Calu3 (cell line): Measurements from ENCODE around the gene WBP2NL. TPM values are rescaled to one million over a fixed set of nuclear protein-coding genes. Genes with fewer than 3 reads are reported as not detected.
"Not testable (repeated sequence)": the region's sequence is repeated elsewhere in the genome, so short reads cannot be mapped to it uniquely, and the experiment has no call there.

Source experiments
- Bru-seq: library from RNA; stranded (reverse); fragments of 400-500 nt; gene quantifications from one replicate; lab custom pipeline; 2021; lab: Mats Ljungman, UMichigan
- BruChase-seq, 2 experiments: library from RNA; stranded (reverse); fragments of 400-500 nt; gene quantifications; one replicate each; lab custom pipeline; 2021; lab: Mats Ljungman, UMichigan
- BruUV-seq: library from RNA; stranded (reverse); fragments of 400-500 nt; replicated peaks from 2 replicates; lab custom pipeline; 2021; lab: Mats Ljungman, UMichigan
- CTCF ChIA-PET: fragments of 300-600 bp; sonication (Branson Sonifier 250); formaldehyde crosslinking; loops from one replicate; lab custom pipeline; 2022; ENCODE audit warnings: antibody characterized with exemption; lab: Charles Lee
- DNase-seq: peaks from one replicate; pipeline ENCODE4 v3.0.0; 2022
- H3K27ac Mint-ChIP-seq: one replicate; pipeline ENCODE4 v1.8.0; 2022; ENCODE audit warnings: mixed read lengths; ENCODE audit not compliant: unreplicated experiment
- H3K27me3 Mint-ChIP-seq: one replicate; pipeline ENCODE4 v1.8.0; 2022; ENCODE audit warnings: mixed read lengths; ENCODE audit not compliant: unreplicated experiment
- H3K36me3 Mint-ChIP-seq: one replicate; pipeline ENCODE4 v1.8.0; 2022; ENCODE audit warnings: mild to moderate bottlenecking, moderate library complexity, mixed read lengths; ENCODE audit not compliant: insufficient read depth, unreplicated experiment
- H3K4me1 Mint-ChIP-seq: one replicate; pipeline ENCODE4 v1.8.0; 2022; ENCODE audit warnings: mild to moderate bottlenecking, low read depth, mixed read lengths; ENCODE audit not compliant: unreplicated experiment
- H3K4me3 Mint-ChIP-seq: one replicate; pipeline ENCODE4 v1.8.0; 2022; ENCODE audit warnings: mild to moderate bottlenecking, low read depth, moderate library complexity, mixed read lengths; ENCODE audit not compliant: unreplicated experiment
- H3K9me3 Mint-ChIP-seq: one replicate; pipeline ENCODE4 v1.8.0; 2022; ENCODE audit warnings: low read depth, mixed read lengths; ENCODE audit not compliant: unreplicated experiment
- intact Hi-C: fragments of 100-400 bp; cut with micrococcal nuclease; formaldehyde crosslinking; loops from one replicate; pipeline ENCODE4 v1.10.0; 2022; ENCODE audit not compliant: unreplicated experiment
- long read RNA-seq: library from polyadenylated mRNA; stranded (forward); transcript quantifications from one replicate; pipeline ENCODE4 v2.0.0, GENCODE V29; 2022
- total RNA-seq: library from RNA; stranded (reverse); gene quantifications from 2 replicates; pipeline ENCODE4 v1.2.3, GENCODE V29; 2022
- TF ChIP-seq, protein P1 (sequence below): fragments of 200-600 bp; IDR thresholded peaks from one replicate; pipeline ENCODE4 v1.8.0; 2022; ENCODE audit warnings: antibody characterized with exemption; ENCODE audit not compliant: unreplicated experiment

Gene WBP2NL, protein sequence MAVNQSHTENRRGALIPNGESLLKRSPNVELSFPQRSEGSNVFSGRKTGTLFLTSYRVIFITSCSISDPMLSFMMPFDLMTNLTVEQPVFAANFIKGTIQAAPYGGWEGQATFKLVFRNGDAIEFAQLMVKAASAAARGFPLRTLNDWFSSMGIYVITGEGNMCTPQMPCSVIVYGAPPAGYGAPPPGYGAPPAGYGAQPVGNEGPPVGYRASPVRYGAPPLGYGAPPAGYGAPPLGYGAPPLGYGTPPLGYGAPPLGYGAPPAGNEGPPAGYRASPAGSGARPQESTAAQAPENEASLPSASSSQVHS
- total RNA-seq (2.8 and 3.7 TPM in 2 replicates), Bru-seq, nascent RNA (percentile 54 among the genes with signal in this experiment), BruChase-seq, experiment 1, labeled RNA remaining after a 6-hour chase (percentile 76 among the genes with signal in this experiment), BruChase-seq, experiment 2, labeled RNA remaining after a 2-hour chase (percentile 65 among the genes with signal in this experiment)
- long read RNA-seq, partial matches to known transcripts = 0 of 6 reads
- long read RNA-seq, other reads (novel, unspliced or antisense) = 6 of 6 reads

DNA sequence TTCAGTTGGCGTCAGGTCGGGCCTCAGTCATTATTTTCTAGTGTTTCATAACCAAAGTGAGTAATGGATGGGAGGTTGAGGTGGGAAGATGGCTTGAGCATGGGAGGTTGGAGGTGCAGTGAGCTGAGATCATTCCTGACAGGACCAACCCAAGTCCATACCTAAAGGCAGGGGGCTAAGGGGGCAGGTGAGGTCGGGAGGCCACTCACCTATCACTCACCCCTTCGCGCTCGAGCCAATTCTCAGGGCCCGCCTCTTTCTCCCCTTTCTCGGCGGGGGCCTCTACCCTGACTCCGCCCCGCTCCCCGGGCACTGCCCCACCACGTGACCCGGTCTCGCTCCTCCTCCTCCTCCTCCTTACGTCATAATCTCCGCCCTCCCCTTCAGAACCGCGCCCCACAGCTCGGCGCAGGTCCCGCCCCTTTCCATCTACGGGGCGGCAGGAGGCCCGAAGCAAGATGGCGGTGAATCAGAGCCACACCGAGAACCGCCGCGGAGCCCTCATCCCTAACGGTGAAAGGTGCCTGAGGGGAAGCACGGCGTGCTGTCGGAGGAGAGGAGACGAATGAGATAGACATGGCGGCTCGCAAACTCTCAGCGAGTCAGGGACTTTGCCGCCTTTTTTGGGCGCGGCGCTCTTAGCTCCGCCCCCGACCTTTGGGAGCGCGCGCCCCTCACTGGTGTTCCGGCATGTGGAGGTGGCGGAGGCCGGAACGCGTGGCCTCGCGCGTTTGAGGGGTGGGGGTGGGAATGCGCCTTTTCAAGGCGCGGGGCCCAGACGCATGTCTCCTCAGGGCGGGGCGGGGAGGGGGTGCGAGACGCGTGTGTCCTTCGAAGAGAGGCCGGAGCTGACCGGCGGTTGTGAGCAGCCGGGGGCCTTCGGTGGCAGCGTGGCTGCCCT is at the start of gene WBP2NL:
Gene WBP2NL, plus strand, starts transcription at position 428 of the 901 bp plus-strand sequence. Its CDS starts 31 bp downstream, at position 459.
- BruUV-seq = no TSS peak
- Mint-ChIP-seq H3K27ac (peak within 1 kb of the TSS; percentile 95), H3K4me1 (peaks cover 10% of the 10 kb centered on the region), H3K27me3 (peaks cover 49% of the 10 kb centered on the region), H3K36me3 (peaks cover 34% of the 10 kb centered on the region), H3K9me3 (peaks cover 4% of the 10 kb centered on the region), H3K4me3 (peak within 1 kb of the TSS; percentile 91)
- intact Hi-C loops = no loop called here
- CTCF ChIA-PET = interaction anchor here (0.6 to 0.8 kb wide), 4 partner anchors 9 to 226 kb away, joined by 4 to 7 read pairs (median 6); no protein-coding TSS in a partner anchor
- DNase-seq = peak; percentile 93
- TF ChIP-seq, protein P1, sequence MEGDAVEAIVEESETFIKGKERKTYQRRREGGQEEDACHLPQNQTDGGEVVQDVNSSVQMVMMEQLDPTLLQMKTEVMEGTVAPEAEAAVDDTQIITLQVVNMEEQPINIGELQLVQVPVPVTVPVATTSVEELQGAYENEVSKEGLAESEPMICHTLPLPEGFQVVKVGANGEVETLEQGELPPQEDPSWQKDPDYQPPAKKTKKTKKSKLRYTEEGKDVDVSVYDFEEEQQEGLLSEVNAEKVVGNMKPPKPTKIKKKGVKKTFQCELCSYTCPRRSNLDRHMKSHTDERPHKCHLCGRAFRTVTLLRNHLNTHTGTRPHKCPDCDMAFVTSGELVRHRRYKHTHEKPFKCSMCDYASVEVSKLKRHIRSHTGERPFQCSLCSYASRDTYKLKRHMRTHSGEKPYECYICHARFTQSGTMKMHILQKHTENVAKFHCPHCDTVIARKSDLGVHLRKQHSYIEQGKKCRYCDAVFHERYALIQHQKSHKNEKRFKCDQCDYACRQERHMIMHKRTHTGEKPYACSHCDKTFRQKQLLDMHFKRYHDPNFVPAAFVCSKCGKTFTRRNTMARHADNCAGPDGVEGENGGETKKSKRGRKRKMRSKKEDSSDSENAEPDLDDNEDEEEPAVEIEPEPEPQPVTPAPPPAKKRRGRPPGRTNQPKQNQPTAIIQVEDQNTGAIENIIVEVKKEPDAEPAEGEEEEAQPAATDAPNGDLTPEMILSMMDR = no peak

DNA sequence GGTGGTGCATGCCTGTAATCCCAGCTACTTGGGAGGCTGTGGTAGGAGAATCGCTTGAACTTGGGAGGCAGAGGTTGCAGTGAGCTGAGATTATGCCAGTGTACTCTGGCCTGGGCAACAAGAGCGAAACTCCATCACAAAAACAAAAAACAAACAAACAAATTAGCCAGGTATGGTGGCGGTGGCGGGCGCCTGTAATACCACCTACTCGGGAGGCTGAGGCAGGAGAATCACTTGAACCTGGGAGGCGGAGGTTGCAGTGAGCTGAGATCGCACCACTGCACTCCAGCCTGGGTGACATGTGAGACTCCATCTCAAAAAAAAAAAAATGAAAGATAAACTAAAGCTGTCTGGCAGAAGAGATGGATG is 49.7 kb upstream of the WBP2NL start:
- H3K27me3 Mint-ChIP-seq, H3K9me3 Mint-ChIP-seq, BruUV-seq, H3K27ac Mint-ChIP-seq, DNase-seq: not testable (repeated sequence)
- intact Hi-C loops = loop anchor here (5.0 kb wide), 1 partner anchor 123 kb away; the partner anchor contains the start of genes NAGA and PHETA2
- H3K36me3 Mint-ChIP-seq = peaks cover 40% of the 10 kb centered on the region
- H3K4me1 Mint-ChIP-seq = peaks cover 44% of the 10 kb centered on the region
- H3K4me3 Mint-ChIP-seq = peak overlapping the region; percentile 79
- CTCF ChIA-PET = interaction anchor here (0.6 to 1.0 kb wide), 2 partner anchors 23 to 98 kb away, joined by 3 to 5 read pairs; no protein-coding TSS in a partner anchor

DNA sequence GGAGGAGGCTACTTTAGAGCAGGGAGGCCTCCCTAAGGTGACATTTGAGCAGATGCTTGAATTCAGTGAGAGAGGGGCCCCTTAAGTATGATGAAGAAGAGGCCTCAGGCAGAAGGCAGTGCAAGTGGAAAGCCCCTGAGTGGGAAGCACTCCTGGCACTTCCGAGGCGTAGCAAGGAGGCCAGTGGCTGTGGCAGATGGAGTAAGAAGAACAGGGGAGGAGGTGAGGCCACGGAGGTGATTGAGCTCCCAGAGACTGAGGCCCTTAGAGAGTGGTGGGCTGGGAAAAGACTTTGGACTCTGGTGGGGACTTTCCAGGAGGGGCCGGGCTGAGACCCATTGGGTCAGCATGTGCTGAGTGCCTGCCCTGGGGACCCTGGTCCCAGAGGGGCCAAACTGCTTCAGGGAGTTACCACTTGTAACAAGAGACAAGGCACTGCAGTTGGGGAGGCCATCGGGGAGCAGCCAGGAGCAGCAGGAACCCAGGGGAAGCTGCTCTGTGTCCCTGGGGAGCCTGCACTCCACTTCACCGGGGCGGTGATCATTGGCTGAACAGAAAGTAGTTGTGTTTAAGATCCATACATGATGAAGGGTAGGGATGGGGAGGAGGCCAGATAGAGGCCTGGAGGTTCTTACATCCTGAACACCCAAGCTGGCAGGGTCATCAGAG is 49.2 kb upstream of the WBP2NL start:
- BruUV-seq = no TSS peak
- CTCF ChIA-PET = interaction anchor here (0.6 kb wide), 1 partner anchor 328 kb away, joined by 4 read pairs; the partner anchor contains the start of gene XRCC6
- Mint-ChIP-seq H3K4me3 (no peak overlapping the region), H3K9me3 (no peaks in the 10 kb centered on the region), H3K36me3 (peaks cover 36% of the 10 kb centered on the region), H3K27ac (no peak overlapping the region), H3K4me1 (peaks cover 39% of the 10 kb centered on the region), H3K27me3 (no peaks in the 10 kb centered on the region)
- TF ChIP-seq, protein P1 = no peak
- DNase-seq = no peak
- intact Hi-C loops = loop anchor here (5.0 kb wide), 1 partner anchor 123 kb away; the partner anchor contains the start of genes NAGA and PHETA2

- TF ChIP-seq, protein P1 = no peak
- H3K27me3 Mint-ChIP-seq = no peaks in the 10 kb centered on the region
- H3K4me3 Mint-ChIP-seq = no peak within 1 kb of the TSS
- peaks cover 22% of the 10 kb centered on the region for H3K4me1 Mint-ChIP-seq
- CTCF ChIA-PET = interaction anchor here (0.5 kb wide), 2 partner anchors 28 to 100 kb away, joined by 3 to 6 read pairs; no protein-coding TSS in a partner anchor
- H3K27ac Mint-ChIP-seq = no peak within 1 kb of the TSS
- no TSS peak for BruUV-seq
- H3K9me3 Mint-ChIP-seq = no peaks in the 10 kb centered on the region
- no peak for DNase-seq
- intact Hi-C loops = no loop called here
- peaks cover 15% of the 10 kb centered on the region for H3K36me3 Mint-ChIP-seq
Measured at GRCh38 chr22:41951898-41952474, 46.6 kb upstream of the WBP2NL start, which contains the start of gene SMIM45. Gene SMIM45 (plus strand): TSS chr22:41952150.
